Measurements from ENCODE around the gene PIP4K2A.
"Not testable (repeated sequence)": the region's sequence is repeated elsewhere in the genome, so short reads cannot be mapped to it uniquely, and the experiment has no call there.

The PIP4K2A gene

GRCh38 chr10:22722626-22723169 is 8.3 kb upstream of the PIP4K2A start:
- no peaks in the 10 kb centered on the region for H3K36me3 ChIP-seq (ENCODE audit: insufficient read depth, low read length)
- H3K9me2 ChIP-seq (replicated peaks; ENCODE audit: low read depth, low read length): no peaks in the 10 kb centered on the region
- no peaks in the 10 kb centered on the region for H3K27me3 ChIP-seq (ENCODE audit: insufficient read depth, low read length, poor library complexity, severe bottlenecking)
- TF ChIP-seq CTCF (conservative IDR thresholded peaks at IDR 0.05; ENCODE audit: low read length): no peak
- no peak for TF ChIP-seq EZH2phosphoT487 (IDR thresholded peaks at IDR 0.05; ENCODE audit: borderline replicate concordance)
- H3F3A ChIP-seq (ENCODE audit: low read depth): no peaks in the 10 kb centered on the region
- no peak overlapping the region for H3K9ac ChIP-seq (ENCODE audit: low read depth, low read length, poor library complexity, severe bottlenecking)
- H3K9me3 ChIP-seq (ENCODE audit: insufficient read depth, low read depth, low read length): no peaks in the 10 kb centered on the region
- no peak overlapping the region for H3K4me2 ChIP-seq (ENCODE audit: low read depth, low read length, poor library complexity, severe bottlenecking)
- H3K79me2 ChIP-seq (ENCODE audit: insufficient read depth, low read length): no peaks in the 10 kb centered on the region
- H4K20me1 ChIP-seq (ENCODE audit: insufficient read depth, low read length, poor library complexity, severe bottlenecking): no peaks in the 10 kb centered on the region
- no peak overlapping the region for H2AFZ ChIP-seq (ENCODE audit: low read length)
- peaks cover 6% of the 10 kb centered on the region for H3K4me1 ChIP-seq (ENCODE audit: insufficient read depth, low read length, poor library complexity, severe bottlenecking)
- H3K4me3 ChIP-seq (ENCODE audit: low read length, poor library complexity, severe bottlenecking): no peak overlapping the region

- TF ChIP-seq CTCF (conservative IDR thresholded peaks at IDR 0.05; ENCODE audit: low read length): no peak
- TF ChIP-seq EZH2phosphoT487 (IDR thresholded peaks at IDR 0.05; ENCODE audit: borderline replicate concordance): no peak
- H3F3A ChIP-seq (ENCODE audit: low read depth): no peaks in the 10 kb centered on the region
- H3K9ac ChIP-seq (ENCODE audit: low read depth, low read length, poor library complexity, severe bottlenecking): no peak overlapping the region
- H2AFZ ChIP-seq (ENCODE audit: low read length): peak overlapping the region; percentile 42; the same call in 1 of the 2 replicates
- no peaks in the 10 kb centered on the region for H3K27me3 ChIP-seq (ENCODE audit: insufficient read depth, low read length, poor library complexity, severe bottlenecking)
- H3K4me1 ChIP-seq (ENCODE audit: insufficient read depth, low read length, poor library complexity, severe bottlenecking): peaks cover 6% of the 10 kb centered on the region
- H3K79me2 ChIP-seq (ENCODE audit: insufficient read depth, low read length): no peaks in the 10 kb centered on the region
- H3K4me2 ChIP-seq (ENCODE audit: low read depth, low read length, poor library complexity, severe bottlenecking): no peak overlapping the region
- H3K9me3 ChIP-seq (ENCODE audit: insufficient read depth, low read depth, low read length): no peaks in the 10 kb centered on the region
- no peaks in the 10 kb centered on the region for H3K9me2 ChIP-seq (replicated peaks; ENCODE audit: low read depth, low read length)
- no peaks in the 10 kb centered on the region for H3K36me3 ChIP-seq (ENCODE audit: insufficient read depth, low read length)
- H4K20me1 ChIP-seq (ENCODE audit: insufficient read depth, low read length, poor library complexity, severe bottlenecking): no peaks in the 10 kb centered on the region
- no peak overlapping the region for H3K4me3 ChIP-seq (ENCODE audit: low read length, poor library complexity, severe bottlenecking)
Observed at GRCh38 chr10:22720667-22721066, 6.3 kb upstream of the PIP4K2A start.

GRCh38 chr10:22719406-22720042 is 5.1 kb upstream of the PIP4K2A start:
- H3K4me2 ChIP-seq (ENCODE audit: low read depth, low read length, poor library complexity, severe bottlenecking): no peak overlapping the region
- H3K4me1 ChIP-seq (ENCODE audit: insufficient read depth, low read length, poor library complexity, severe bottlenecking): peaks cover 12% of the 10 kb centered on the region
- no peaks in the 10 kb centered on the region for H3K27me3 ChIP-seq (ENCODE audit: insufficient read depth, low read length, poor library complexity, severe bottlenecking)
- H3K9me3 ChIP-seq (ENCODE audit: insufficient read depth, low read depth, low read length): no peaks in the 10 kb centered on the region
- H4K20me1 ChIP-seq (ENCODE audit: insufficient read depth, low read length, poor library complexity, severe bottlenecking): no peaks in the 10 kb centered on the region
- no peaks in the 10 kb centered on the region for H3F3A ChIP-seq (ENCODE audit: low read depth)
- H3K9me2 ChIP-seq (replicated peaks; ENCODE audit: low read depth, low read length): no peaks in the 10 kb centered on the region
- H3K9ac ChIP-seq (ENCODE audit: low read depth, low read length, poor library complexity, severe bottlenecking): no peak overlapping the region
- no peak overlapping the region for H3K4me3 ChIP-seq (ENCODE audit: low read length, poor library complexity, severe bottlenecking)
- no peak overlapping the region for H2AFZ ChIP-seq (ENCODE audit: low read length)
- no peak for TF ChIP-seq EZH2phosphoT487 (IDR thresholded peaks at IDR 0.05; ENCODE audit: borderline replicate concordance)
- no peak for TF ChIP-seq CTCF (conservative IDR thresholded peaks at IDR 0.05; ENCODE audit: low read length)
- no peaks in the 10 kb centered on the region for H3K79me2 ChIP-seq (ENCODE audit: insufficient read depth, low read length)
- no peaks in the 10 kb centered on the region for H3K36me3 ChIP-seq (ENCODE audit: insufficient read depth, low read length)

GRCh38 chr10:22718659-22719058 is 4.3 kb upstream of the PIP4K2A start:
- H3K4me3 ChIP-seq (ENCODE audit: low read length, poor library complexity, severe bottlenecking); H4K20me1 ChIP-seq (ENCODE audit: insufficient read depth, low read length, poor library complexity, severe bottlenecking); H3K9me3 ChIP-seq (ENCODE audit: insufficient read depth, low read depth, low read length); H3K79me2 ChIP-seq (ENCODE audit: insufficient read depth, low read length); H3K36me3 ChIP-seq (ENCODE audit: insufficient read depth, low read length); H2AFZ ChIP-seq (ENCODE audit: low read length); H3K4me2 ChIP-seq (ENCODE audit: low read depth, low read length, poor library complexity, severe bottlenecking); H3K27me3 ChIP-seq (ENCODE audit: insufficient read depth, low read length, poor library complexity, severe bottlenecking); H3K9me2 ChIP-seq (replicated peaks; ENCODE audit: low read depth, low read length); H3F3A ChIP-seq (ENCODE audit: low read depth); H3K9ac ChIP-seq (ENCODE audit: low read depth, low read length, poor library complexity, severe bottlenecking): not testable (repeated sequence)
- peaks cover 12% of the 10 kb centered on the region for H3K4me1 ChIP-seq (ENCODE audit: insufficient read depth, low read length, poor library complexity, severe bottlenecking)

Data from Loucy (cell line).